OCI-LY7 (cell line): Measurements from ENCODE around the gene PAQR5. TPM values are rescaled to one million over a fixed set of nuclear protein-coding genes. Genes with fewer than 3 reads are reported as not detected.

Experiments
- BruUV-seq: library from RNA; stranded (reverse); fragments of 400-500 nt; replicated peaks from 2 replicates; lab custom pipeline; 2021; lab: Mats Ljungman, UMichigan
- CTCF ChIA-PET: fragments of 300-600 bp; sonication (Branson Sonifier 250); formaldehyde crosslinking; loops from one replicate; lab custom pipeline; 2022; ENCODE audit warnings: antibody characterized with exemption; ENCODE audit not compliant: unreplicated experiment; lab: Charles Lee
- POLR2A ChIA-PET: fragments of 300-600 bp; sonication (Branson Sonifier 250); formaldehyde crosslinking; loops from one replicate; lab custom pipeline; 2022; ENCODE audit warnings: antibody characterized with exemption; lab: Charles Lee
- DNase-seq: peaks from one replicate; pipeline ENCODE4 v3.0.0-alpha.2; 2015; ENCODE audit warnings: low spot score
- H2AFZ ChIP-seq: fragments of 200-600 bp; sonication (generic), shearing (Covaris generic); 2 replicates; pipeline ENCODE4 v1.6.1; 2014; ENCODE audit warnings: mild to moderate bottlenecking, antibody characterized with exemption, low read length, moderate library complexity
- H3K27ac ChIP-seq: fragments of 200-600 bp; sonication (generic); 2 replicates; pipeline ENCODE4 v1.5.1; 2014; ENCODE audit warnings: mixed run types, low read depth, mild to moderate bottlenecking, moderate library complexity, low read length, inconsistent platforms; ENCODE audit not compliant: poor library complexity, severe bottlenecking
- H3K36me3 ChIP-seq: fragments of 200-600 bp; sonication (generic); 2 replicates; pipeline ENCODE4 v1.6.1; 2014; ENCODE audit warnings: mild to moderate bottlenecking, antibody characterized with exemption, low read length, moderate library complexity, mixed read lengths; ENCODE audit not compliant: insufficient read depth
- H3K4me1 ChIP-seq: fragments of 200-600 bp; sonication (generic); 2 replicates; pipeline ENCODE4 v1.5.1; 2014; ENCODE audit warnings: mild to moderate bottlenecking, low read length; ENCODE audit not compliant: insufficient read depth, poor library complexity, severe bottlenecking
- H3K4me2 ChIP-seq: fragments of 200-600 bp; sonication (generic); 2 replicates; pipeline ENCODE4 v1.6.1; 2014; ENCODE audit warnings: mild to moderate bottlenecking, low read length
- H3K4me3 ChIP-seq: fragments of 200-600 bp; sonication (generic); 2 replicates; pipeline ENCODE4 v1.5.1; 2014; ENCODE audit warnings: mild to moderate bottlenecking, low read depth, low read length; ENCODE audit not compliant: poor library complexity, severe bottlenecking
- H3K79me2 ChIP-seq: fragments of 200-600 bp; sonication (generic); 2 replicates; pipeline ENCODE4 v1.6.1; 2016; ENCODE audit warnings: low read depth, mild to moderate bottlenecking, low read length, moderate library complexity, mixed read lengths; ENCODE audit not compliant: insufficient read depth
- H3K9me2 ChIP-seq: fragments of 200-600 bp; sonication (generic); 2 replicates; pipeline ENCODE4 v1.6.1; 2016; ENCODE audit warnings: mild to moderate bottlenecking, low read length, mixed read lengths; ENCODE audit not compliant: insufficient read depth
- H3K9me3 ChIP-seq: fragments of 200-600 bp; sonication (generic); 2 replicates; pipeline ENCODE4 v1.6.1; 2014; ENCODE audit warnings: mild to moderate bottlenecking, mixed run types, low read length, mixed read lengths
- H4K20me1 ChIP-seq: fragments of 200-600 bp; sonication (generic); 2 replicates; pipeline ENCODE4 v1.6.1; 2014; ENCODE audit warnings: mild to moderate bottlenecking, antibody characterized with exemption, low read length, moderate library complexity, mixed read lengths; ENCODE audit not compliant: insufficient read depth
- EZH2phosphoT487 ChIP-seq: fragments of 200-600 bp; sonication (generic); IDR thresholded peaks from 2 replicates; pipeline ENCODE4 v1.6.1; 2018; ENCODE audit warnings: low read depth, borderline replicate concordance, mild to moderate bottlenecking, mixed run types, antibody characterized with exemption, low read length, moderate library complexity, mixed read lengths
- intact Hi-C: fragments of 100-400 bp; cut with micrococcal nuclease; formaldehyde crosslinking; loops from one replicate; pipeline ENCODE4 v1.10.0; 2022; ENCODE audit not compliant: unreplicated experiment
- total RNA-seq, 2 experiments: library from RNA; depleted of rRNA in 1 of 2; stranded (reverse); fragments of >200 nt in 1 of 2; shearing (Covaris generic) in 1 of 2; gene quantifications; 2 replicates each; pipeline ENCODE4 v1.2.3, GENCODE V29; 2014 to 2022
- TF ChIP-seq, protein P1 (sequence below): fragments of 200-600 bp; sonication (generic); conservative IDR thresholded peaks from 2 replicates; pipeline ENCODE4 v1.5.1; 2014; ENCODE audit warnings: mild to moderate bottlenecking, antibody characterized with exemption, low read length, moderate library complexity, mixed read lengths

PAQR5 gene
- total RNA-seq, 2 experiments from 2014 or later = not detected

- Histone ChIP-seq H3K79me2 (peaks cover 39% of the 10 kb centered on the region), H3K36me3 (peaks cover 41% of the 10 kb centered on the region), H4K20me1 (peaks cover 21% of the 10 kb centered on the region; the same call in 1 of the 2 replicates), H2AFZ (no peak overlapping the region), H3K4me2 (peak overlapping the region; percentile 98), H3K9me2 (no peaks in the 10 kb centered on the region), H3K4me1 (peaks cover 12% of the 10 kb centered on the region), H3K27ac (no peak overlapping the region), H3K4me3 (peak overlapping the region; percentile 99), H3K9me3 (no peaks in the 10 kb centered on the region)
- intact Hi-C loops = no loop called here
- POLR2A ChIA-PET = interaction anchor here (0.8 to 8.6 kb wide), 2 partner anchors 19 to 37 kb away, joined by 3 to 39 read pairs; partner anchors contain the start of gene RPLP1
- CTCF ChIA-PET = no interaction called here
- peak; percentile 30 for DNase-seq
- TF ChIP-seq, protein P1, sequence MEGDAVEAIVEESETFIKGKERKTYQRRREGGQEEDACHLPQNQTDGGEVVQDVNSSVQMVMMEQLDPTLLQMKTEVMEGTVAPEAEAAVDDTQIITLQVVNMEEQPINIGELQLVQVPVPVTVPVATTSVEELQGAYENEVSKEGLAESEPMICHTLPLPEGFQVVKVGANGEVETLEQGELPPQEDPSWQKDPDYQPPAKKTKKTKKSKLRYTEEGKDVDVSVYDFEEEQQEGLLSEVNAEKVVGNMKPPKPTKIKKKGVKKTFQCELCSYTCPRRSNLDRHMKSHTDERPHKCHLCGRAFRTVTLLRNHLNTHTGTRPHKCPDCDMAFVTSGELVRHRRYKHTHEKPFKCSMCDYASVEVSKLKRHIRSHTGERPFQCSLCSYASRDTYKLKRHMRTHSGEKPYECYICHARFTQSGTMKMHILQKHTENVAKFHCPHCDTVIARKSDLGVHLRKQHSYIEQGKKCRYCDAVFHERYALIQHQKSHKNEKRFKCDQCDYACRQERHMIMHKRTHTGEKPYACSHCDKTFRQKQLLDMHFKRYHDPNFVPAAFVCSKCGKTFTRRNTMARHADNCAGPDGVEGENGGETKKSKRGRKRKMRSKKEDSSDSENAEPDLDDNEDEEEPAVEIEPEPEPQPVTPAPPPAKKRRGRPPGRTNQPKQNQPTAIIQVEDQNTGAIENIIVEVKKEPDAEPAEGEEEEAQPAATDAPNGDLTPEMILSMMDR = no peak
- no peak for TF ChIP-seq EZH2phosphoT487
- TSS peak; percentile 79 for BruUV-seq
Measured at GRCh38 chr15:69415381-69415780, 116.7 kb downstream of the PAQR5 start.

GRCh38 chr15:69417581-69417980 lies 118.9 kb downstream of the PAQR5 start:
- Histone ChIP-seq H2AFZ (no peak overlapping the region), H3K9me2 (no peaks in the 10 kb centered on the region), H3K4me1 (peaks cover 12% of the 10 kb centered on the region), H3K4me2 (no peak overlapping the region), H3K9me3 (no peaks in the 10 kb centered on the region), H3K4me3 (no peak overlapping the region), H4K20me1 (peaks cover 21% of the 10 kb centered on the region; the same call in 1 of the 2 replicates), H3K36me3 (peaks cover 63% of the 10 kb centered on the region), H3K79me2 (peaks cover 39% of the 10 kb centered on the region), H3K27ac (no peak overlapping the region)
- BruUV-seq = no TSS peak
- ChIA-PET CTCF (no interaction called here), POLR2A (interaction anchor here (1.1 to 8.6 kb wide), 3 partner anchors 35 to 45 kb away, joined by 4 to 39 read pairs (median 4); partner anchors contain the start of gene RPLP1)
- intact Hi-C loops = no loop called here
- TF ChIP-seq EZH2phosphoT487 = no peak
- TF ChIP-seq, protein P1 = no peak
- no peak for DNase-seq

DNA sequence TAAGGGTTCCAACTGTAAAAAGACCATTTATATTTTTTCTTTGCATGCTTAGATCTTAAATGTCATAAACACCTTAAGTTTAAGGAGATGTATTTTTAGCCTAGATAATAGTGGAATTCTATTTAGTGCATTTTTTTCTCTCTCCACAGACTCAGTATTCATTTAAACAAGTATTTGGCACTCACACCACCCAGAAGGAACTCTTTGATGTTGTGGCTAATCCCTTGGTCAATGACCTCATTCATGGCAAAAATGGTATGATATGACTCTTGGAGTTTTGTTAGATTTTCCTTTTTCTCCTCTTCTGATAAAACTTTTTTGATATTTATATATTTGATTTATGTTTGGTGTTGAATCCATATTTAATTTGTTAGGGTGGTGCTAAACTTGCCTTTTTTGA lies 122.8 kb downstream of the PAQR5 start:
- H2AFZ ChIP-seq = no peak overlapping the region
- no peak for TF ChIP-seq EZH2phosphoT487
- TF ChIP-seq, protein P1 = no peak
- H3K9me3 ChIP-seq = no peaks in the 10 kb centered on the region
- no peak for DNase-seq
- no peak overlapping the region for H3K4me2 ChIP-seq
- H3K4me3 ChIP-seq = no peak overlapping the region
- no TSS peak for BruUV-seq
- H3K79me2 ChIP-seq = peaks cover 20% of the 10 kb centered on the region; the same call in 1 of the 2 replicates
- H4K20me1 ChIP-seq = 0 out of 2 replicates have a peak, but pooled peaks cover 8% of the 10 kb centered on the region
- ChIA-PET CTCF (no interaction called here), POLR2A (no interaction called here)
- peaks cover under 1% of the 10 kb centered on the region for H3K4me1 ChIP-seq
- H3K36me3 ChIP-seq = peaks cover 94% of the 10 kb centered on the region
- no peak overlapping the region for H3K27ac ChIP-seq
- intact Hi-C loops = no loop called here
- H3K9me2 ChIP-seq = no peaks in the 10 kb centered on the region
